HL-60/S4 (cell line): ENCODE measurements around the gene TMCC1.
"Not testable (repeated sequence)": the region's sequence is repeated elsewhere in the genome, so short reads cannot be mapped to it uniquely, and the experiment has no call there.

Source experiments
- in situ Hi-C: fragments of 300-500 bp; cut with MboI; formaldehyde crosslinking; loops from 2 replicates; pipeline ENCODE4 v1.14.3; 2022; ENCODE audit warnings: low sequenced_read_pairs

Gene TMCC1

GRCh38 chr3:129656659-129657247 is 236.8 kb downstream of the TMCC1 start:
- in situ Hi-C loops: loop anchor here (10.0 kb wide), 2 partner anchors 158 to 278 kb away; no protein-coding TSS in a partner anchor

DNA sequence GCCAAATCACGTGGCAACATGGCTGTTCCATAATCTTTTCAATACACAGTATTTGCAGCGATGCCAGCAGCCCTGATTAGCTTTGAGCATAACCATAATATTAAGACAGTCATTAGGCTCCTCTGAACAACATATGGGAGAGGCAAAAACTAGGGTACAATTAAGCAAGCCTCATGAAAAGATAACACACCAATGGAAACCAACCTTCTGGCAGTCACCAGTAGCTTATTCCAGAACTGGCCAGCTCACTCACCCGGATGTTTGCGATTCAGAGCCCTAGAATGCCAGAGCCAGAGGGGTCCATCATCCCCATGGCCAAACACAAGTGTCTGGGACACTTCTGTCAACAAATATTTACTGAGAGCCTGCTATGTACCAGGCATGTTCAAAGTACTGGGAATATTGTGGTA is 238.2 kb downstream of the TMCC1 start:
- in situ Hi-C loops: loop anchor here (10.0 kb wide), 2 partner anchors 160 to 280 kb away; no protein-coding TSS in a partner anchor

DNA sequence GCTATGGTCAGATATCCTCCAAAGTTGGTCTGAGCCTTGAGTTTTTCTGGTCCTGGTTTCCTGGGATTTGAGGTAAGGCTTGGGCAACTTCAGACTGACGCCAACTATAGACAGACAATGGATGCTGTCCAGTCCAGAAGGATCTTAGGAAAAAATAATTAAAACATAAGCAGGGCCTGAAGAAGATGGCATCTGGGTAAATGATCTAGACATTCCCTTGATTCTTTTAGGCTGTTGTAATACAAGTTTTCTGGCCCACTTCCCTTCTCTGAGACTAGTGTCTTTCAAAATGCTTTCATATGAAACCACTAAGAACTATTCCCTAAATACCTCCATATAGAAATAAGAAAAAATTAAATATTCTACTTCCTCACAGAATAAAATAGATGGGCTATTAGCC is 239.4 kb downstream of the TMCC1 start:
- in situ Hi-C loops: loop anchor here (10.0 kb wide), 2 partner anchors 161 to 281 kb away; no protein-coding TSS in a partner anchor

DNA sequence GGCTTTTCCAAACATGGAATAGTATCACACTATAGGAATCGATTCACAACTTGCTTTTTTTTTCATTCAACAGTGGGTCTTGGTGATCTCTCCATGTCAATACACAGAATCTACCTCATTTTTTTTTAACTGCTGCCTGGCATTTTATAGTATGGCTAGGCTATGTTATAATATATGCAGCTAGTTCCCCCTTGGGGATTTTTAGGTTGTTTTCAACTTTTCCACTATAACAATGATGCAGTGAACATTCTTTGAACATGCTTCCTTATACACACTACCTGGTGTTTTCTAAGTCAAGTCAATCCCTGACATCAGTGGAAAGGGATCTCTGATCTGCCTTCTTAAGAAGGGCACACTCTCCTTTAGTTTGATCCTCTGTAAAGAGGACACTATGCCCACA is 240.5 kb downstream of the TMCC1 start:
- in situ Hi-C loops: loop anchor here (10.0 kb wide), 2 partner anchors 162 to 282 kb away; no protein-coding TSS in a partner anchor

GRCh38 chr3:129651435-129652202 is 241.9 kb downstream of the TMCC1 start:
- in situ Hi-C loops: loop anchor here (10.0 kb wide), 2 partner anchors 163 to 283 kb away; no protein-coding TSS in a partner anchor

DNA sequence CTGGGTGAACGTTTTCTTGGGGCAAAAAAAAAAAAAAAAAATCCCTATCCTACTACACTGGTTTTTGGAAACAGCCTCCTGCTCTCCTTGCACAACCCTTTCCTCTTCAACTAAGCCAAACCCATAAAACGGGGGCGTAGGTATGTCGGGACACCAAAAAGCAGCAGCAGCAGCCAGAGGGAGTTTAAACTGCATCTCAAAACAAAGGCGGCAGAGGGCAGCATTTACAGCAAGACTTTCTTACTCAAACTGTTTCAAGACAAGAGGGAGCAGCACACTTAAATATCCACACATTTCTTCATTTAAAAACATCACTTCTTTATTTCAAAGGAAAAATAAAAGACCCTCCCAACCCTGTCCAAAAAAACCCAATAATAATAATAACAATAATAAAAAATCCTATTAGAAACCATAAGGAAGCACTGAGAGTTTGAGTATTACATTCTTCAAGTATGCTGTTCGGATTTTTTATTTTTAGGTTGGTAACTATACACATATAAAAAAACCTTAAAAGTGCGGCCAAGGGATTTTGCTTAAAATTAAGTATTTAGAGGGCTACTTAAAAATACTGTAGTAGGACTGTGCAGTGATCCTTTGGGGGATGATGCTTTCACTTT is 243.1 kb downstream of the TMCC1 start:
- in situ Hi-C loops: loop anchor here (10.0 kb wide), 2 partner anchors 164 to 284 kb away; no protein-coding TSS in a partner anchor

GRCh38 chr3:129648391-129648790 is 245.1 kb downstream of the TMCC1 start:
- in situ Hi-C loops: no loop called here

- in situ Hi-C loops: no loop called here
These were observed 248.2 kb downstream of the TMCC1 start for GRCh38 chr3:129645286-129645685.

DNA sequence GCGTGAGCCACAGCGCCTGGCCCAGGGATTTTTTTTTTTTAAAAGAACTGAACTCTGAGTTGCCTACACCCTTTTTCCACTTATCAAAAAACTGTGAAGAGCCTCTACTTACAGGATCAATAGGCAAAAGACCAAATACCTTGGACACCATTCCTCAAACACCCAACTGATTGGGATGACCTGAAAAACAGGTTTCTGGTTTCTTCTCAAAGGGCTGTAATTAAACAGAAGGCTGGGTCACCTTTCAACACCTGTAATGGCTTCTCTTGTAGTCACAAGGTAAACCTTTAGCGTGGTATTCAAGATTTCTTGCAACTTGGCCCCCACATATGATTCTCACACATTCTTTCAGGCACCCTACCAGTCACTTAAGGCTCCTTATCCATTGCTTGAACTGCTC is 248.7 kb downstream of the TMCC1 start:
- in situ Hi-C loops: no loop called here

DNA sequence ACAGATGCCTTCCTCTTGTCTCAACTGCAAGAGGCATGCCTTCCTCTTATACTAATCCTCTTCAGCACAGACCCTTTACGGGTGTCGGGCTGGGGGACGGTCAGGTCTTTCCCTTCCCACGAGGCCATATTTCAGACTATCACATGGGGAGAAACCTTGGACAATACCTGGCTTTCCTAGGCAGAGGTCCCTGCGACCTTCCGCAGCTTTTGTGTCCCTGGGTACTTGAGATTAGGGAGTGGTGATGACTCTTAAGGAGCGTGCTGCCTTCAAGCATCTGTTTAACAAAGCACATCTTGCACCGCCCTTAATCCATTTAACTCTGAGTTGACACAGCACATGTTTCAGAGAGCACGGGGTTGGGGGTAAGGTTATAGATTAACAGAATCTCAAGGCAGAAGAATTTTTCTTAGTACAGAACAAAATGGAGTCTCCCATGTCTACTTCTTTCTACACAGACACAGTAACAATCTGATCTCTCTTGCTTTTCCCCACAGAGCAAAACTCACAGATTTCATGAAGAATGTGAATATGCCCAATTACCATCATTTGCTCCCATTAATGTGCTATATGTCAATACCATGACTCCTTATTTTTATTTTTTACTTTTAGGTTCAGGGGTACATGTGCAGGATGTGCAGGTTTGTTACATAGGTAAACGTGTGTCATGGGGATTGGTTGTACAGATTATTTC is 251.8 kb downstream of the TMCC1 start:
- in situ Hi-C loops: not testable (repeated sequence)

- in situ Hi-C loops: not testable (repeated sequence)
These were observed 252.5 kb downstream of the TMCC1 start for GRCh38 chr3:129640985-129641384.

DNA sequence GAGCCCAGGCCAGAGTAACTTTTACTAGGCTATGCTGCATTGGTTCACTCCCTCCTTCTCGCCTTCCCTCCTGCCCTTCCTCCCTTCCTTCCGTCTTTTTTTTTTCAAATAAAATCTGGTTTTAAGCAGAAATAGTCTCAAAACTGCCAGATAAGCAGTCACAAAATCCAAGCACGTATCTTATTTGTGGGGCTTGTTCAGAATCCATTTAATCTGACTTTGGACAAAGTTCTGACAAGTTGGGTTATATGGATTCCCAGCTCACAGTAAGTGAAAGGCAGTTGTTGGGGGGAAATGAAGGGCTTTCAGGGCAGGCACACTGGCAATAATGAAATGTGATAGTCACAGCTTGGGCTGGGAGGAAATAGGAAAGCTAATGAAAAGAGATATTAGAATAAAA is 255.0 kb downstream of the TMCC1 start:
- in situ Hi-C loops: loop anchor here (10.0 kb wide), 1 partner anchor 466 kb away; no protein-coding TSS in a partner anchor

GRCh38 chr3:129636082-129636481 is 257.4 kb downstream of the TMCC1 start:
- in situ Hi-C loops: loop anchor here (10.0 kb wide), 1 partner anchor 469 kb away; no protein-coding TSS in a partner anchor

- in situ Hi-C loops: loop anchor here (10.0 kb wide), 1 partner anchor 469 kb away; no protein-coding TSS in a partner anchor
These were observed 257.9 kb downstream of the TMCC1 start for GRCh38 chr3:129635656-129636055.

DNA sequence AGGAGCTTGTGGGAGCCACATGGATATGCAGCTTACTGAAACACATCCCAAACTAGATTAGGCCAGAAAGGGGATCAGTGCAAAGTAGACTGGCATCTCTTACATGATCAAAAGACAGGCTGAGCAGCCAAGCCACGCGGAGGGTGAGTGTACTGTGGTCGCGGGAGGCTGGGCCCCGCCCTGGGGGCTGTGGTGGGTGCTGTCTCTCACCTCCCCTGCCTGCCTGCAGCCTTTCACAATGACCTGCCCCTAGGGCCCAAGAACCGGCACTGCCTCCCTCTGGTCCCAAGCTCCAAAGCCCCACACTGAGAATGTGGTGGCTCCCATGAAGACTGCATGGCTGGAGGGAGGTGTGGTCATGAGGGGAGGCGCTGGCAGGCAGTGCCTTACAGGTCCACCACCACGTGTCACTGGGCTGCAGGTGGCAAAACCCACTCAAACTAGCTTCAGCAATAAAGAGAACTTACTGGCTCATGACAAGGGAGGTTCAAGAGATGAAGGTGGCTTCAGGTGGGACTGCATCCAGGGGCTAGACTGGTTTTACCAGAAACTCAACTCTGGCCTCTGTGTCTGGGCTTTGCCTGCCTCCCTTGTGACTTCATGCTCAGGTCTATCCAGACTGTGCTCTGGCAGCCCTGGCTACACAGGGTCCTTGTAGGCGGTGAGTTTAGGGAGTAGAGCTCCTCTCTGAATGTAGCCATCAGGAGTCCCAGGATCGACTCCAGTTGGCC is 259.6 kb downstream of the TMCC1 start:
- in situ Hi-C loops: loop anchor here (10.0 kb wide), 1 partner anchor 471 kb away; no protein-coding TSS in a partner anchor

DNA sequence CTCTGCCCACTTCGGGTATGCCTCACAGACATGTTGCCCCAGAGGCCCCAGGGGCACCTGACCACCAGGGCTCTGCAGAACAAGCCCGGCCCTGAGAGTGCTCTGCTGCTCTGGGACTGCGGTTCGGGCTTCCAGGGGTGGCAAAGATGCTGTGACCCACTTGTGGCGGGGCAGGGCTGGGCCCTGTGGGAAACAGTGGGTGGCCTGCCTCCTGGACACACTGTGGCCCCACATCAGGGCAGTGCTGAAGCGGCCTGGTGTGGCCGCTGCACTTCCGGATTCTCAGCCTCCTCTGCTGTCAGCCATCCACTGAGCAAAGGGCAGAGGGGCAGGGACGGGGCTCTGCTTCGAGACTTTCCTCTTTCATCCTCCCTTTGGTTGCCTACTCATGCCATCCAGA is 260.5 kb downstream of the TMCC1 start:
- in situ Hi-C loops: loop anchor here (10.0 kb wide), 1 partner anchor 472 kb away; no protein-coding TSS in a partner anchor

DNA sequence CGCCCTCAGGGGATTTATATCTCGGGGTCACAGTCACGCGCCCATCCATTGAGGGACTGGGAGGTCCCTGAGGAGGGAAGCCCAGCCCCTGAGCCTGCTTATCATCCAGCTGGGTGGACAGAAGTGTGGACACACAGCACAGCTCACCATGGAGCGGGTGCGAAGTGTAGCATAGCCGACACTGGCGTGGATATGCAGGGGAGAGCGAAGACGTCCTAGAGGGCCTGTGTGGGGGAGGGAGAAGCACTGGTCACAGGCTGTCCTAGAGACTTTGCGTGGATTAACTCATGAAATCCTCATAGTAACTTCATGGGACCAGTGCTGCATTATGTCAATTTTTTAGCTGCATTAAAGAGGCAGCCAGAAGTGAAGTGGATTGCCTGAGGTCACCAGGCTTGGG is 261.0 kb downstream of the TMCC1 start:
- in situ Hi-C loops: loop anchor here (10.0 kb wide), 1 partner anchor 472 kb away; no protein-coding TSS in a partner anchor

DNA sequence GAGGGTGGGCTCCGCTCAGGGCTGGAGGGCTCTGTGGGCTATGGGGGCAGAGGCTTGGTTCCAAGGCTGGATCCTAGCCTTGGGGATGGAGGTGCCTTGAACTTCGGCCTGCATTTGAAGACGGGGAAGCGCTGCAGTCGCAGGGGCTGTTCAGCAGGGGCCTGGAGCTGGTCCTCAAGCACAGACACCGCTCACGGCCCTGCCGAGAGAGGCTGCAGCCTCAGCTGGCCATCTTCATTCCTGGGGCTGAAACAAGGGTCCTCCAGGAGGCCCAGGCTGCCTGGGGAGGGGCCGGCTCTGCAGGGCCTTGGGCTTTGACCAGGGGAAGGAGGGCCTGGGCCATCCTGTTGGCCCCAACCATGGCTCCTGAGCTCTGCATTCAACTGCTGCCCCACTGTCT is 261.5 kb downstream of the TMCC1 start:
- in situ Hi-C loops: loop anchor here (10.0 kb wide), 1 partner anchor 473 kb away; no protein-coding TSS in a partner anchor

DNA sequence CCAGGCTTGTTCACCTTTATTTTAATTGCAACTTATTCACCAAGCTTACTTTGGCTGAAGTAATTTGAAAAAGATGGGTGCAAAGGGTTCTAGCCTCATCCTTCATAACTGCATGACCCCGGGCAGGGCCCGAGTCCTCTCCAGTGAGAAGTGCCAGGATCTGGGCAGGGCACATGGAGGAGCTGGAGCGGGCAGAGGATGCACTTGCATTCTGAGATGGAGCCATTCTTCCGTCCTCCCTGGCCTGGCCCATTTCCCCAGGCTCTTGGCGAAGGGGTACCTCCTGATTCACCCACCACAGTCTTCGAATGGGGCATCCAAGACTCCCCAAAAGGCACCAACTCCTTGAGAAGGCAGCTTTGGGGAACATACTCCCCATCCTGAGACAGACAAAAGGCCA is 264.5 kb downstream of the TMCC1 start:
- in situ Hi-C loops: no loop called here

GRCh38 chr3:129628169-129628522 is 265.4 kb downstream of the TMCC1 start:
- in situ Hi-C loops: no loop called here
